Right atrium auricular region (tissue), 2 donors: ENCODE data around the gene DOCK2. TPM values are rescaled to one million over a fixed set of nuclear protein-coding genes. Genes with fewer than 3 reads are reported as not detected.

Experiments
- DNase-seq: peaks from one replicate; pipeline ENCODE4 v3.0.0-alpha.2; 2019; ENCODE audit warnings: low spot score
- H3K27ac ChIP-seq, 2 donors: fragments of 200-600 bp; sonication (generic); 1 replicate in 1 of 2; 2 replicates in 1 of 2; pipeline ENCODE4 v1.5.1; 2016 to 2019
- H3K27me3 ChIP-seq, 2 donors: fragments of 200-600 bp; sonication (generic); one replicate each; pipeline versions ENCODE4 v1.5.1 to v1.6.0; 2017 to 2019
- H3K36me3 ChIP-seq: fragments of 200-600 bp; sonication (generic); one replicate; pipeline ENCODE4 v1.5.1; 2016
- H3K4me1 ChIP-seq, 2 donors: fragments of 200-600 bp; sonication (generic); one replicate each; pipeline versions ENCODE4 v1.5.1 to v1.6.0; 2017 to 2019
- H3K4me3 ChIP-seq, 2 donors: fragments of 200-600 bp; sonication (generic); 1 replicate in 1 of 2; 2 replicates in 1 of 2; pipeline ENCODE4 v1.5.1; 2017 to 2019; ENCODE audit warnings: mild to moderate bottlenecking in 1 of 2, moderate library complexity in 1 of 2
- H3K9me3 ChIP-seq, 2 donors: fragments of 200-600 bp; sonication (generic); one replicate each; pipeline ENCODE4 v1.5.1; 2019
- CTCF ChIP-seq, 2 donors: fragments of 200-600 bp; sonication (generic); IDR thresholded peaks; one replicate each; pipeline ENCODE4 v1.5.1; 2019; ENCODE audit warnings: antibody characterized with exemption in 2 of 2
- total RNA-seq, 2 donors: library from RNA; depleted of rRNA; stranded (reverse); fragments of >200 nt; gene quantifications; one replicate each; pipeline ENCODE4 v1.1.0, GENCODE V29; 2016

Gene DOCK2
- total RNA-seq, 2 donors from 2014 or later = 3.7 to 5.4 TPM

GRCh38 chr5:169801324-169801777, 164.3 kb downstream of the DOCK2 start:
- no peak overlapping the region for H3K27ac ChIP-seq
- no peaks in the 10 kb centered on the region for H3K4me1 ChIP-seq
- H3K4me3 ChIP-seq = no peak overlapping the region
- no peaks in the 10 kb centered on the region for H3K36me3 ChIP-seq
- H3K9me3 ChIP-seq = no peaks in the 10 kb centered on the region
- no peaks in the 10 kb centered on the region for H3K27me3 ChIP-seq
- DNase-seq = no peak
- no peak for TF ChIP-seq CTCF (IDR thresholded peaks at IDR 0.05)

GRCh38 chr5:169801781-169802180, 164.7 kb downstream of the DOCK2 start:
- no peak for TF ChIP-seq CTCF (IDR thresholded peaks at IDR 0.05)
- no peaks in the 10 kb centered on the region for H3K9me3 ChIP-seq
- H3K4me1 ChIP-seq = no peaks in the 10 kb centered on the region
- no peaks in the 10 kb centered on the region for H3K36me3 ChIP-seq
- no peak overlapping the region for H3K27ac ChIP-seq
- no peak overlapping the region for H3K4me3 ChIP-seq
- H3K27me3 ChIP-seq = no peaks in the 10 kb centered on the region
- DNase-seq = no peak

DNA sequence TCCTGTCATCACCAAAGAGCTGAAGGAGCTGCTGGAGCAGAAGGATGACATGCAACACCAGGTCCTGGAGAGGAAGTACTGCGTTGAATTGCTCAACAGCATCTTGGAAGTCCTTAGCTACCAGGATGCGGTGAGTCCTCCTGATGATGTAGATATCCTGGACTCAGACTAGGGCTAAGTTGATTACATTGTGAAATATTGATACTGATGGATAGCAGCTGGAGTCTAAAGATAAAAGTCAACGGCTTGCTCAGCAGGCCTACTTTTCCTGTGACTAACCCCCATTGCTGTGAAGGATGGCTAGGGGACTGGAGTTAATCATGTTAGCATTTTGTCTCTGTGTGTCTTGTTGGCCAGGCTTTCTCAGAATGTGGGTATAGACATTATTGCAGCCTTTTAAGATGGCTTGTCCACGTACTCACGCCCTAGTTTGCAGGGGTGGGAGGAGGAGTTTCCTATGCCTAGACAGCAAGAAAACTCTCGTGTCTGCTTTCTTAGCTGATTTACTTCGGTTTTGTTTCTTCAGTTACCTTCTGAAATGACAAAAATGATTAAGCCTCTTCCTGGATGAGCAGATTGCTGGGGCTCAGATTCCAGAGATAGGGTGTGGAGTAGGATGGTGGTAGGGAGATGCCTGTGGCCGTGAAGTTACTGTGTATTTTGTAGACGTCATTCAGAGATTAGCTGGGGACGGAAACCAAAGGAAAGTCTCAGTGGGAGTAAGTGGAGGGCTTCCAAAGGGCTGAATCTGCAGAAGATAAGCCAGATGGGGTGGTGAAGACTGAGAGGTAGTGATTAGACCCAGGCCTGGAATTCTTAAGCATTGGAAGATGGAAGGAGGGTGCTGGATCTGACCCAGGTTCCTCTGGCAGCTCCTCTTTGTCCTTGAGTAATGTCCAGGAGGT, 166.3 kb downstream of the DOCK2 start:
- peak; percentile 76 for DNase-seq
- H3K4me1 ChIP-seq = no peaks in the 10 kb centered on the region
- TF ChIP-seq CTCF (IDR thresholded peaks at IDR 0.05) = no peak
- peak overlapping the region; percentile 45 to 62 for H3K27ac ChIP-seq
- no peak overlapping the region for H3K4me3 ChIP-seq
- no peaks in the 10 kb centered on the region for H3K36me3 ChIP-seq
- no peaks in the 10 kb centered on the region for H3K9me3 ChIP-seq
- H3K27me3 ChIP-seq = no peaks in the 10 kb centered on the region

DNA sequence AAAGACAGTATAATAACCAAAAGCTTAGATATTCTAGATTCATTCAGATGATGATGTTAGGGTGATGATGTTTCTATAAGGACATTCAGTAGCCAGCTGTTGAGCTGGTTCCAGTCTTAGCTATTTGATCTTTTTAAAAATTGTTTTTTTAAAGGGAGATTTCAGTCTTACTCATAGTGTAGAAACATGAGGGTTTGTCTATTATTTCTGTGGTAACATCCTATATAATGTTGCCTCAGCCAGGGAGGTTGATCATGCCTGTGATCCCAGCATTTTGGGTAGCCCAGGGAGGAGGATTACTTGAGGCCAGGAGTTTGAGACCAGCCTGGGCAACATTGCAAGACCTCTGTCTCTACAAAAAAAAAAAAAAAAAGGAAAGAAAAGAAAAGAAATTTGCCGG, 167.8 kb downstream of the DOCK2 start:
- Histone ChIP-seq H3K36me3 (no peaks in the 10 kb centered on the region), H3K4me1 (no peaks in the 10 kb centered on the region), H3K27me3 (no peaks in the 10 kb centered on the region), H3K9me3 (no peaks in the 10 kb centered on the region), H3K4me3 (no peak overlapping the region), H3K27ac (no peak overlapping the region)
- no peak for TF ChIP-seq CTCF (IDR thresholded peaks at IDR 0.05)
- DNase-seq = no peak

GRCh38 chr5:169805527-169805934, 168.5 kb downstream of the DOCK2 start:
- Histone ChIP-seq H3K36me3 (no peaks in the 10 kb centered on the region), H3K9me3 (no peaks in the 10 kb centered on the region), H3K4me3 (no peak overlapping the region), H3K27ac (no peak overlapping the region), H3K4me1 (no peaks in the 10 kb centered on the region), H3K27me3 (no peaks in the 10 kb centered on the region)
- no peak for TF ChIP-seq CTCF (IDR thresholded peaks at IDR 0.05)
- no peak for DNase-seq
